K562 (cell line): ENCODE data around the gene ACOT4. TPM values are rescaled to one million over a fixed set of nuclear protein-coding genes. Genes with fewer than 3 reads are reported as not detected.
A peak's percentile ranks its signal among the peaks of the same experiment; 100 is the strongest.

ENCODE experiments used
- ATAC-seq: fragments of 200-7000 bp; cut with Tn5 transposase; 3 replicates; pipeline ENCODE4 v1.9.1; 2020; ENCODE audit warnings: moderate library complexity
- BruUV-seq: library from RNA; stranded (reverse); fragments of 400-500 nt; replicated peaks from 2 replicates; lab custom pipeline; 2021; lab: Mats Ljungman, UMichigan
- CTCF ChIA-PET: fragments of 300-600 bp; formaldehyde crosslinking; extraction: SDS; loops from one replicate; lab custom pipeline; 2021; ENCODE audit warnings: low intra/inter-chr PET ratio; lab: Yijun Ruan, JAX
- POLR2A ChIA-PET: fragments of 300-600, 350-650 bp; sonication (Branson Sonifier 250); formaldehyde crosslinking; extraction: SDS; loops from one replicate; lab custom pipeline; 2021; ENCODE audit warnings: antibody characterized with exemption, inconsistent platforms; lab: Yijun Ruan, JAX
- DNase-seq, 4 experiments: peaks; one replicate each; pipeline versions ENCODE4 v3.0.0 to v3.0.0-alpha.2; 2011 to 2018; ENCODE audit warnings: low spot score in 3 of 4, mixed read lengths in 3 of 4; ENCODE audit errors: extremely low read depth in 1 of 4
- FAIRE-seq: peaks from 2 replicates; lab custom pipeline; 2011; peaks lifted over from hg19 to GRCh38; lab: Jason Lieb, UNC
- H2AFZ ChIP-seq: 2 replicates; pipeline ENCODE4 v1.6.0; 2011; ENCODE audit warnings: low read depth, low read length, control low read depth, inconsistent platforms
- H3K27ac ChIP-seq: fragments of 200-600 bp; 3 replicates; pipeline ENCODE4 v1.8.0; 2011; ENCODE audit warnings: low read depth, mild to moderate bottlenecking, control low read depth, inconsistent platforms, low read length, moderate library complexity, mixed read lengths; ENCODE audit errors: extremely low read depth
- H3K27me3 ChIP-seq, 2 experiments: fragments of 300-600 bp in 1 of 2; 2 replicates in 1 of 2; 3 replicates in 1 of 2; pipeline versions ENCODE4 v1.6.0 to v1.8.0; 2011; ENCODE audit warnings: inconsistent platforms in 2 of 2, low read length in 2 of 2, mild to moderate bottlenecking in 1 of 2, mixed read lengths in 1 of 2, moderate library complexity in 1 of 2; ENCODE audit not compliant: control insufficient read depth in 2 of 2, insufficient read depth in 2 of 2
- H3K36me3 ChIP-seq: fragments of 300-600 bp; 3 replicates; pipeline ENCODE4 v1.8.0; 2011; ENCODE audit warnings: mild to moderate bottlenecking, low read length, inconsistent platforms; ENCODE audit not compliant: control insufficient read depth, insufficient read depth
- H3K4me1 ChIP-seq, 2 experiments: fragments of 200-600 bp in 1 of 2; replicated peaks in 1 of 2; 2 replicates in 1 of 2; 3 replicates in 1 of 2; pipeline versions ENCODE4 v1.5.1 to v1.8.0; 2011; ENCODE audit warnings: inconsistent platforms in 2 of 2, low read length in 2 of 2, mild to moderate bottlenecking in 1 of 2, mixed read lengths in 1 of 2, moderate library complexity in 1 of 2; ENCODE audit not compliant: control insufficient read depth in 2 of 2, insufficient read depth in 2 of 2
- H3K4me2 ChIP-seq: 2 replicates; pipeline ENCODE4 v1.6.1; 2011; ENCODE audit warnings: low read length, control low read depth, inconsistent platforms, mixed read lengths; ENCODE audit not compliant: insufficient read depth
- H3K4me3 ChIP-seq: fragments of 200-600 bp; sonication (generic), shearing (Covaris generic); 2 replicates; pipeline ENCODE4 v1.5.1; 2016; ENCODE audit warnings: control low read depth, inconsistent platforms
- H3K79me2 ChIP-seq: fragments of 200-600 bp; 3 replicates; pipeline ENCODE4 v1.8.0; 2011; ENCODE audit warnings: low read length, inconsistent platforms; ENCODE audit not compliant: control insufficient read depth, insufficient read depth
- H3K9ac ChIP-seq, 2 experiments: 2 replicates each; pipeline versions ENCODE4 v1.6.0 to v1.6.1; 2011; ENCODE audit warnings: low read depth in 2 of 2, low read length in 2 of 2, control low read depth in 1 of 2, inconsistent platforms in 1 of 2, mild to moderate bottlenecking in 1 of 2, mixed read lengths in 1 of 2; ENCODE audit not compliant: insufficient read depth in 1 of 2
- H3K9me1 ChIP-seq: one replicate; pipeline ENCODE4 v1.6.0; 2011; ENCODE audit warnings: inconsistent platforms, mild to moderate bottlenecking, low read length, moderate library complexity; ENCODE audit not compliant: control insufficient read depth, insufficient read depth
- H3K9me3 ChIP-seq: replicated peaks from 2 replicates; pipeline ENCODE4 v1.5.1; 2011; ENCODE audit warnings: low read depth, low read length, inconsistent platforms; ENCODE audit not compliant: control insufficient read depth, insufficient read depth
- H4K20me1 ChIP-seq: replicated peaks from 2 replicates; pipeline ENCODE4 v1.6.1; 2011; ENCODE audit warnings: low read length, inconsistent platforms, mixed read lengths; ENCODE audit not compliant: control insufficient read depth, insufficient read depth
- ASH1L ChIP-seq: fragments of 450-650 bp; IDR thresholded peaks from 2 replicates; pipeline ENCODE4 v1.6.1; 2018; ENCODE audit warnings: borderline replicate concordance, mild to moderate bottlenecking, low read depth; ENCODE audit not compliant: partially characterized antibody
- CBFA2T2 ChIP-seq: fragments of 450-650 bp; conservative IDR thresholded peaks from 2 replicates; pipeline ENCODE4 v1.6.1; 2017; ENCODE audit warnings: mild to moderate bottlenecking
- CBX2 ChIP-seq: fragments of 200-600 bp; sonication (generic); IDR thresholded peaks from one replicate; pipeline ENCODE4 v1.6.1; 2012; ENCODE audit warnings: mild to moderate bottlenecking, low read length, inconsistent platforms; ENCODE audit not compliant: insufficient read depth, poor library complexity, severe bottlenecking
- DPF2 ChIP-seq: fragments of 450-650 bp; IDR thresholded peaks from 2 replicates; pipeline ENCODE4 v1.6.1; 2016
- EZH2 ChIP-seq: IDR thresholded peaks from 2 replicates; pipeline ENCODE4 v1.6.1; 2012; ENCODE audit warnings: low read depth, mild to moderate bottlenecking, inconsistent platforms, low read length, borderline replicate concordance
- GATA2 ChIP-seq: sonication (generic); formaldehyde crosslinking; IDR thresholded peaks from 2 replicates; pipeline ENCODE4 v1.4.0; 2020; ENCODE audit warnings: mild to moderate bottlenecking, missing genetic modification reagents
- PHB ChIP-seq: fragments of 250-450 bp; sonication (Bioruptor Pico); IDR thresholded peaks from 2 replicates; pipeline ENCODE4 v1.5.0; 2021
- RAD51 ChIP-seq: fragments of 450-650 bp; IDR thresholded peaks from 2 replicates; pipeline ENCODE4 v1.7.1; 2016; ENCODE audit warnings: low read depth, mild to moderate bottlenecking, borderline replicate concordance
- TRIM28 ChIP-seq: fragments of 450-650 bp; IDR thresholded peaks from 2 replicates; pipeline ENCODE4 v1.6.1; 2017
- ZNF561 ChIP-seq: fragments of 450-650 bp; formaldehyde crosslinking; conservative IDR thresholded peaks from 2 replicates; pipeline ENCODE4 v1.4.0; 2020; ENCODE audit warnings: mild to moderate bottlenecking, moderate library complexity
- WGBS: fragments of 100-300 bp; shearing (Covaris generic); methylation state at CpG from one replicate; pipeline ENCODE4 v1.1.6; 2016; ENCODE audit warnings: low coverage, mixed read lengths; ENCODE audit not compliant: insufficient coverage; ENCODE audit errors: missing lambda C conversion rate; 5-methylcytosine and 5-hydroxymethylcytosine counted together
- in situ Hi-C: fragments of 300-500 bp; cut with MboI; formaldehyde crosslinking; loops from 4 replicates; pipeline ENCODE4 v1.15.0; 2018; ENCODE audit warnings: inconsistent platforms, mixed read lengths
- intact Hi-C: fragments of 100-400 bp; cut with micrococcal nuclease; formaldehyde crosslinking; loops from 2 replicates; pipeline ENCODE4 v1.14.2; 2022
- polyA plus RNA-seq, 8 experiments: library from polyadenylated mRNA; depleted of rRNA in 4 of 8; stranded (reverse) in 5 of 8; unstranded in 3 of 8; fragments of >200 nt; fragmentation: Nextera tagmentation in 2 of 8; fragmentation: Illumina TruSeq in 1 of 8; extraction: Ambion mirVana in 2 of 8; extraction: Trizol in 1 of 8; gene quantifications; 2 replicates each; pipeline versions ENCODE4 v1.2.1 to v1.2.3, GENCODE V29; 2011 to 2014; ENCODE audit warnings: inconsistent platforms in 1 of 8, missing spikeins in 1 of 8
- total RNA-seq, 7 experiments: library from RNA; depleted of rRNA in 6 of 7; stranded (reverse); fragments of >200 nt in 6 of 7; fragmentation: Illumina TruSeq in 2 of 7; extraction: Trizol in 2 of 7; gene quantifications; 2 replicates each; pipeline versions ENCODE4 v1.2.1 to v1.2.3, GENCODE V29; 2011 to 2021; ENCODE audit warnings: low replicate concordance in 1 of 7
- TF ChIP-seq, protein P1 (sequence below): conservative IDR thresholded peaks from 2 replicates; pipeline ENCODE4 v1.6.1; 2011; ENCODE audit warnings: low read depth, mild to moderate bottlenecking, low read length; ENCODE audit not compliant: control insufficient read depth
- TF ChIP-seq, protein P2 (sequence below): fragments of 250-450 bp; sonication (Bioruptor Pico); IDR thresholded peaks from 2 replicates; pipeline ENCODE4 v1.4.0; 2020

ACOT4 gene
- total and polyA plus RNA-seq, 9 of the 15 experiments (the other 6 are each of a cell fraction or from before 2014, with no cell fraction given): not detected

DNA sequence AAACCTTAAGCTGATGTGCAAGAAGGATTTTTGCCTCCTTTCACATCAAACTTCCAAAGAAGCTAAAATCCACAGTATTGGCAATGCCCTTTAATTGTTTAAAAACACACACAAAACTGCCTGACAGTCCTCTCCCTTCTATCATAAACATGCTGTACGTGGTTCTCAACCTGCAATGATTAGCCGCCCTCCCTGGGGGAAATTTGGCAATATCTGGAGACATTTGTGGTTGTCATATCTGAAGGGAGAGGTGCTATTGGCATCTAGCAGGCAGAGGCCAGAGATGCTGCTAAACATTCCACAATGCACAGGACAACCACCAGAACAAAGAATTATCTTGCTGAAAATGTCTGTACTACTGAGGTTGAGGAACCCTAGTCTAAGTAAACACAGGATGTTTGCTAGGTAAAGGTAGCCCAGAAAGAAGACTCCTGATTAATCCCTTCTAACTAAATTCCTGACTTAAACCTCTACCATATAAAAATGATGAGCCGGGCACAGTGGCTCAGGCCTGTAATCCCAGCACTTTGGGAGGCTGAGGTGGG lies 21.8 kb downstream of the ACOT4 start:
- Histone ChIP-seq H3K4me2 (no peak overlapping the region), H3K27me3 (no peaks in the 10 kb centered on the region), H4K20me1 (no peaks in the 10 kb centered on the region), H3K9me3 (no peaks in the 10 kb centered on the region), H3K36me3 (no peaks in the 10 kb centered on the region), H3K9me1 (no peaks in the 10 kb centered on the region), H3K79me2 (no peaks in the 10 kb centered on the region), H3K4me3 (no peak overlapping the region), H3K27ac (no peak overlapping the region), H3K9ac (peak overlapping the region in 1 of 2 experiments; percentile 38; a peak in 1 of 4 replicates), H3K4me1 (peaks cover 0 to 10% of the 10 kb centered on the region in 2 experiments; a peak in 2 of 5 replicates), H2AFZ (peak overlapping the region; percentile 82)
- no TSS peak for BruUV-seq
- in situ Hi-C loops (no loop called here), intact Hi-C loops (no loop called here)
- no peak for DNase-seq
- WGBS: 30% methylated on average over 2 of the region's 3 CpGs
- no peak for FAIRE-seq
- CTCF ChIA-PET: no interaction called here
- ATAC-seq: no peak
- POLR2A ChIA-PET: interaction anchor here (1.3 kb wide), 1 partner anchor 13 kb away, joined by 3 read pairs; no protein-coding TSS in a partner anchor
- TF ChIP-seq RAD51 (no peak), EZH2 (no peak), DPF2 (no peak), CBFA2T2 (no peak), ASH1L (no peak), CBX2 (no peak), ZNF561 (CRISPR knock-in tag) (no peak), GATA2 (CRISPR knock-in tag) (no peak), PHB (CRISPR knock-in tag) (no peak), TRIM28 (no peak)
- TF ChIP-seq, protein P1, sequence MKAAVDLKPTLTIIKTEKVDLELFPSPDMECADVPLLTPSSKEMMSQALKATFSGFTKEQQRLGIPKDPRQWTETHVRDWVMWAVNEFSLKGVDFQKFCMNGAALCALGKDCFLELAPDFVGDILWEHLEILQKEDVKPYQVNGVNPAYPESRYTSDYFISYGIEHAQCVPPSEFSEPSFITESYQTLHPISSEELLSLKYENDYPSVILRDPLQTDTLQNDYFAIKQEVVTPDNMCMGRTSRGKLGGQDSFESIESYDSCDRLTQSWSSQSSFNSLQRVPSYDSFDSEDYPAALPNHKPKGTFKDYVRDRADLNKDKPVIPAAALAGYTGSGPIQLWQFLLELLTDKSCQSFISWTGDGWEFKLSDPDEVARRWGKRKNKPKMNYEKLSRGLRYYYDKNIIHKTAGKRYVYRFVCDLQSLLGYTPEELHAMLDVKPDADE: no peak
- TF ChIP-seq, protein P2, sequence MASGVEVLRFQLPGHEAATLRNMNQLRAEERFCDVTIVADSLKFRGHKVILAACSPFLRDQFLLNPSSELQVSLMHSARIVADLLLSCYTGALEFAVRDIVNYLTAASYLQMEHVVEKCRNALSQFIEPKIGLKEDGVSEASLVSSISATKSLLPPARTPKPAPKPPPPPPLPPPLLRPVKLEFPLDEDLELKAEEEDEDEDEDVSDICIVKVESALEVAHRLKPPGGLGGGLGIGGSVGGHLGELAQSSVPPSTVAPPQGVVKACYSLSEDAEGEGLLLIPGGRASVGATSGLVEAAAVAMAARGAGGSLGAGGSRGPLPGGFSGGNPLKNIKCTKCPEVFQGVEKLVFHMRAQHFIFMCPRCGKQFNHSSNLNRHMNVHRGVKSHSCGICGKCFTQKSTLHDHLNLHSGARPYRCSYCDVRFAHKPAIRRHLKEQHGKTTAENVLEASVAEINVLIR (CRISPR knock-in tag): no peak
